GM21360 (cell line): ENCODE measurements around the gene TNN.
"Not testable (repeated sequence)": the region's sequence is repeated elsewhere in the genome, so short reads cannot be mapped to it uniquely, and the experiment has no call there.

ENCODE experiments used
- ATAC-seq: cut with Tn5 transposase; IDR thresholded peaks from one replicate; pipeline ENCODE4 v1.9.1; 2021; ENCODE audit warnings: mild to moderate bottlenecking, moderate library complexity; ENCODE audit not compliant: unreplicated experiment

TNN gene

GRCh38 chr1:175102166-175102565, 34.5 kb downstream of the TNN start:
- ATAC-seq: not testable (repeated sequence)

GRCh38 chr1:175106536-175106935, 38.9 kb downstream of the TNN start:
- not testable (repeated sequence) for ATAC-seq

- ATAC-seq: not testable (repeated sequence)
Measured at GRCh38 chr1:175108331-175108820, 40.7 kb downstream of the TNN start.

- no peak for ATAC-seq
Measured at GRCh38 chr1:175114996-175115395, 47.4 kb downstream of the TNN start.

DNA sequence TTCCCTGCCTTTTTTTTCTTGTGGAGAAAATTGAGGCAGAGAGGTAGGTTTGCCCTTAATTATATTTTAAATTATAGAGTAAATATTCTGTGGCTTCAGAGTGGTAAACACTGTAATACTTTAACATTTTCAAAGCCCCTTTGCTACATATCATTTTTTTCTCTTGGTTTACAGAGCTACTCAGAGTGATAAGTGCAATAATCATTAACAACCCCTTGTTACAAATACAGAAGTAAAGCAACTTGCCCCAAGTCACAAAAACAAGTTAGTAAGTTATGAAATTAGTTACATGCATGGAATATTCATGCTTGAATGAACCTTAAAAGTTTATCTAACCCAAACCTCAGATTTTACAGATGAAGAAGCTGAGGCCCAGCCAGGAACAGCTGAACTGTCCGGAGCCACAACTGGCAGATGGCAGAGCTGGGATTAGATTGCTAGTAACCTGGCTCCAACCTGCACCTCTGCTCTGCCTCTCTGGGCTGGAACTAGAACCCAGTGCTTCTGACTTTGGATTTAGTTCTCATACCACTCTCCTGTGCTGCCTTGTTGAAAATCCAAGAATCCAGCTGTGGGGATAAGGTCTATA, 48.7 kb downstream of the TNN start:
- ATAC-seq: no peak

GRCh38 chr1:175116903-175117302, 49.3 kb downstream of the TNN start:
- no peak for ATAC-seq

GRCh38 chr1:175118375-175119367, 51.0 kb downstream of the TNN start:
- ATAC-seq: no peak

- ATAC-seq: no peak
Measured at GRCh38 chr1:175120511-175120910, 52.9 kb downstream of the TNN start.

- no peak for ATAC-seq
Measured at GRCh38 chr1:175124861-175125260, 57.2 kb downstream of the TNN start.

DNA sequence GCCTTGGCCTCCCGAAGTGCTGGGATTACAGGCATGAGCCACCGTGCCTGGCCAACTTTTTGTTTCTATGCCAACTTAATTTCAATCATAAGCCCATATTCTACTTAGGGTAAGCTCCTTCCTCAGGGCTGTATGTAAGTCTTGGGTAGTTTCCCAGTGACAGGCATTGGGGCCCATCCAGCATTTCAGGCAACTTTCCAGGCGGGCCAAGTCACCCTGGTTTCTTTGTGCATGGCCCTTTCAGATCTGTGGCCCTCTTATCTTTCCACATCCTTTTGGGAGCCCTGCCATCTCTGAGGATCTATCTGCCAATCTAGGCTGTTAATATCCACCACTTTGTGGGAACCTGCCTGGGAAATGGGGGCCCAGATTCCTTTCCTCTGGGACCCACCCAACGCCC, 58.7 kb downstream of the TNN start:
- no peak for ATAC-seq

GRCh38 chr1:175127565-175127964, 59.9 kb downstream of the TNN start:
- ATAC-seq: no peak

DNA sequence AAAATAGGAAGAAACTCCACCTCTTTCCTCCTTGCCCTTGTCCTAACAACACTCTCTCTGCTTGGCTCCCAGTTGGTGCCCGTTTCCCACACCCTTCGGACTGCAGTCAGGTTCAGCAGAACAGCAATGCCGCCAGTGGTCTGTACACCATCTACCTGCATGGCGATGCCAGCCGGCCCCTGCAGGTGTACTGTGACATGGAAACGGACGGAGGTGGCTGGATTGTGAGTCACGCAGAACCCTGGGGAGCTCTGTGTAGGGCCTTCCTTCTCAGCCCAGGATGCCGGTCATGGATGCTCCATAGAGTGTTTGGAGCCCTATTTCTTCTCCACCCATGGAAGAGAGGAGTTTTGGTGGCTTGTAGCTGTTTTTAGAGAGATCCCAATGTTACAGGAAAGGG, 60.9 kb downstream of the TNN start:
- no peak for ATAC-seq

- no peak for ATAC-seq
Measured at GRCh38 chr1:175129182-175129581, 61.5 kb downstream of the TNN start.

GRCh38 chr1:175129644-175129996, 62.0 kb downstream of the TNN start:
- ATAC-seq: no peak

DNA sequence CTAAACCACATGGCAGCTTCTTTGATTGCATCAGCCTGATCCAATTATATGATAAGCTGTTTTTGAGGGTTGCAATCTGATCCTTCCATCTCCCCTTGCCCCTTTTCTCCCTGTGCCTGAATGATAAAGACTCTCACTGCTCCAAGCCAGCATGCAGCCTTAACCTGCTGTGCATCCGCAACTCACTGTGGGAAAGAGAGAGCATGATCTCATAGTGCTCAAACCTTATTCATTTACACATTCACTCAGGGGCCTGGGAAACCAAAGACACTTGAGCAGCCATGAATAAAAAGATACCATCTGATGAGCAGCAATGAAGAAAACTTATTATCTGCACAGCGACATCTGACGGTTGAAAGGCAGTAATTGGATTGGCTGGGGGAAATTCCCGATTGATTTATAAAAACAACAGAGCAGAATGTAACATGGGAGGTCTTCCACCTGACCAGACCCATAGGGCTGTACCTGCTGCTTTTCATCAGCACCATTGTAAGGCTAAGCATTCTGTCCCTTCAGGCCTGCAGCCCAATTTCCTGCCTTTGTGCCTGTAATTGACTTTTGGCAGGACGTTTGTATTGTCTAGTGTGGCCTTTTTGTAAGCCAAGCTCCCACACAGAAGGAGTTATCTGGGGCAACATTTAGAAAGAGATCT, 62.5 kb downstream of the TNN start:
- no peak for ATAC-seq

- no peak for ATAC-seq
Measured at GRCh38 chr1:175130649-175131045, 63.0 kb downstream of the TNN start.

GRCh38 chr1:175131095-175131494, 63.5 kb downstream of the TNN start:
- no peak for ATAC-seq

- ATAC-seq: no peak
Measured at GRCh38 chr1:175132436-175132835, 64.8 kb downstream of the TNN start.

DNA sequence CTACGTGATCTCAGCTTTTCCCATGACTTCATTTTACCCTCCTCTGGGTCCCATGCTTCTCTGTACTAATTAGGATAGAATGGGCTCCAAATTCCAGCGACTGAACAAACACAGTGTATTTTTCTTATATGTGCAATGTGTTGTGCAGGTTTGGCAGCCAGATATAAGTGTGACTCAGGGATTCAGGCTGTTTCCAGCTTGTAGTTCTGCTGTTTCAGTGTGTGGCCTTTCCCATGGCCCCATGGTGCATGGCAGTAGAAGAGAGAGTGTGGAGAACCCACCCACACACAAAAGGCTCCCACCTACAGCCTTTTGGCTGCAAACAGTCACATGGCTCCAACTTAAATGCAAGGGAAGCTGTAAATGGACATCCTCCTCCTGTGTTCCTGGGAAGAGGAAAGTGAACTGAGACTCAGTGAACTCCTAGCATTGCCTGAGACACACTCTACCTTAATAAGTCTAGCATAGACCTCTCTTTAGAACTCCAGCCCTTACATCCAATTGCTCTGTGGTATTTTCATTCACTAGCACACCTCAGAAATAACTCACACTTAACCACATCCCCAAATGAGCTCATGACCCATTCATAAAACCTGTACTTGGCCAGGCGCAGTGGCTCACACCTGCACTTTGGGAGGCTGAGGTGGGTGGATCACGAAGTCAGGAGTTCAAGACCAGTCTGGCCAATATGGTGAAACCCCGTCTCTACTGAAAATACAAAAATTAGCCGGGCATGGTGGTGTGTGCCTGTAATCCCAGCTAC, 66.2 kb downstream of the TNN start:
- ATAC-seq: no peak

- no peak for ATAC-seq
Measured at GRCh38 chr1:175134500-175134899, 66.9 kb downstream of the TNN start.

DNA sequence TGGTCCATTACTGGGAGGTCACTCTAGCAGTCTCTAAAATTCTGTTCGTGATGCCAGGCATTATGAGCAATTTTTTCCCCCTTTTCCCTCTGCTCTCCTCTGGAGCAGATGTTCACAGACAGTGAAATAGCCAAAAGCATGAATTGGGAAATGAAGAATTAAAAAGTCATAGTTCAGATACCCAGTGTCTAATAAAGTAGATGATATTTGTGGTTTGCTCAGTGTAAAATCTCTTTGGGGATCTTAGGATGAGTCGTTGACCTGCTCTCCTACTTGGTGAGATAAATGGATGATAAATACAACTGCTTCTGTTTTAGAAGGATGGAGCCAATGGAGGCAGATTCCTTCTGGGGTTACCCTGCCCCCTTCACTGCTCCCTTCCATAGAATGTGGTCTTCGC, 68.6 kb downstream of the TNN start:
- no peak for ATAC-seq
